Vagina (tissue), 2 donors: ENCODE results near the gene ANKFN1. TPM values are rescaled to one million over a fixed set of nuclear protein-coding genes. Genes with fewer than 3 reads are reported as not detected.

Experiments used
- DNase-seq, 2 donors: peaks; one replicate each; pipeline ENCODE4 v3.0.0-alpha.2; 2017; ENCODE audit errors: extremely low spot score in 2 of 2
- H3K27ac ChIP-seq: fragments of 200-600 bp; sonication (generic); one replicate; pipeline ENCODE4 v1.5.1; 2019
- H3K27me3 ChIP-seq: fragments of 200-600 bp; sonication (generic); one replicate; pipeline ENCODE4 v1.5.1; 2019
- H3K36me3 ChIP-seq, 2 donors: fragments of 200-600 bp; sonication (generic); one replicate each; pipeline ENCODE4 v1.5.1; 2017 to 2019
- H3K4me1 ChIP-seq: fragments of 200-600 bp; sonication (generic); one replicate; pipeline ENCODE4 v1.5.1; 2019
- H3K4me3 ChIP-seq, 2 donors: fragments of 200-600 bp; sonication (generic); 1 replicate in 1 of 2; 2 replicates in 1 of 2; pipeline ENCODE4 v1.5.1; 2016 to 2019
- H3K9me3 ChIP-seq: fragments of 200-600 bp; sonication (generic); one replicate; pipeline ENCODE4 v1.5.1; 2019
- CTCF ChIP-seq, 3 experiments: fragments of 450-650 bp in 2 of 3; fragments of 200-600 bp in 1 of 3; sonication (generic) in 1 of 3; IDR thresholded peaks; one replicate each; pipeline ENCODE4 v1.5.1; 2017 to 2019; ENCODE audit warnings: antibody characterized with exemption in 3 of 3, mild to moderate bottlenecking in 2 of 3, moderate library complexity in 2 of 3
- POLR2A ChIP-seq, 2 donors: fragments of 450-650 bp; IDR thresholded peaks; one replicate each; pipeline ENCODE4 v1.6.1; 2017; ENCODE audit warnings: antibody characterized with exemption in 2 of 2, mild to moderate bottlenecking in 2 of 2, moderate library complexity in 2 of 2
- POLR2AphosphoS5 ChIP-seq, 2 donors: sonication (generic); formaldehyde crosslinking; IDR thresholded peaks; one replicate each; pipeline ENCODE4 v1.9.0; 2017; ENCODE audit warnings: antibody characterized with exemption in 2 of 2, mild to moderate bottlenecking in 2 of 2, low read depth in 1 of 2; ENCODE audit not compliant: insufficient read depth in 1 of 2
- intact Hi-C: fragments of 100-400 bp; cut with DNase I; formaldehyde crosslinking; loops from one replicate; pipeline ENCODE4 v1.15.1; 2023
- total RNA-seq: library from RNA; depleted of rRNA; stranded (reverse); fragments of >200 nt; gene quantifications from one replicate; pipeline ENCODE4 v1.2.3, GENCODE V29; 2016

The ANKFN1 gene
- total RNA-seq, 1 donor from 2014 or later: 3.4 TPM

- Histone ChIP-seq H3K9me3 (no peaks in the 10 kb centered on the region), H3K27me3 (no peaks in the 10 kb centered on the region), H3K36me3 (no peaks in the 10 kb centered on the region), H3K4me3 (no peak overlapping the region), H3K27ac (no peak overlapping the region), H3K4me1 (no peaks in the 10 kb centered on the region)
- DNase-seq: no peak
- TF ChIP-seq POLR2AphosphoS5 (IDR thresholded peaks at IDR 0.05; ENCODE audit: insufficient read depth in 1 of 2, low read depth in 1 of 2) (no peak), POLR2A (IDR thresholded peaks at IDR 0.05) (no peak), CTCF (IDR thresholded peaks at IDR 0.05) (no peak)
- intact Hi-C loops: no loop called here
These were observed 205.4 kb downstream of the ANKFN1 start for GRCh38 chr17:56358651-56359050.

- DNase-seq: no peak
- Histone ChIP-seq H3K9me3 (no peaks in the 10 kb centered on the region), H3K4me3 (no peak overlapping the region), H3K27me3 (no peaks in the 10 kb centered on the region), H3K4me1 (no peaks in the 10 kb centered on the region), H3K27ac (no peak overlapping the region), H3K36me3 (no peaks in the 10 kb centered on the region)
- intact Hi-C loops: no loop called here
- TF ChIP-seq POLR2AphosphoS5 (IDR thresholded peaks at IDR 0.05; ENCODE audit: insufficient read depth in 1 of 2, low read depth in 1 of 2): no peak
- no peak for TF ChIP-seq CTCF (IDR thresholded peaks at IDR 0.05)
- TF ChIP-seq POLR2A (IDR thresholded peaks at IDR 0.05): no peak
These were observed 206.2 kb downstream of the ANKFN1 start for GRCh38 chr17:56359518-56359917.

DNA sequence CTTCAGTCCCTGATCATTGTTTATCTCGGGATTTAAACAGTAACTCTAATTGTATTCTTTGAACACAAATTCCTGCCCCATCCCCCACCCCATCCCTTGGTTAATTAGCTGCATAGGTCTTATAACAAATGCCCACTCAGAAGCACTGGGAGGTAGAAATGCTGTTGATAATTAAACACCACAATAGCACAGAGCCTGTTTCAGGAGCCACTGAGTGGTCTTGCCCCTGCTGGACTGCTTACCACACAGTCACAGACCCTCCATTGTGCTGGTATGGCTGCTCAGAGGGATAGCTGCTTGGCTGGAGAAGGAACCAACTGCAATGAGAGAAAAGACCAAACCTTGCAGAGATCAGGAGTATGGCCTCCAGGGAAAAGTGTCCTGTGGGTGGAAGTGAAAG, 214.1 kb downstream of the ANKFN1 start:
- intact Hi-C loops: no loop called here
- Histone ChIP-seq H3K27ac (no peak overlapping the region), H3K36me3 (no peaks in the 10 kb centered on the region), H3K4me1 (no peaks in the 10 kb centered on the region), H3K27me3 (no peaks in the 10 kb centered on the region), H3K9me3 (no peaks in the 10 kb centered on the region), H3K4me3 (no peak overlapping the region)
- TF ChIP-seq CTCF (IDR thresholded peaks at IDR 0.05) (no peak), POLR2AphosphoS5 (IDR thresholded peaks at IDR 0.05; ENCODE audit: insufficient read depth in 1 of 2, low read depth in 1 of 2) (no peak), POLR2A (IDR thresholded peaks at IDR 0.05) (no peak)
- DNase-seq: no peak

DNA sequence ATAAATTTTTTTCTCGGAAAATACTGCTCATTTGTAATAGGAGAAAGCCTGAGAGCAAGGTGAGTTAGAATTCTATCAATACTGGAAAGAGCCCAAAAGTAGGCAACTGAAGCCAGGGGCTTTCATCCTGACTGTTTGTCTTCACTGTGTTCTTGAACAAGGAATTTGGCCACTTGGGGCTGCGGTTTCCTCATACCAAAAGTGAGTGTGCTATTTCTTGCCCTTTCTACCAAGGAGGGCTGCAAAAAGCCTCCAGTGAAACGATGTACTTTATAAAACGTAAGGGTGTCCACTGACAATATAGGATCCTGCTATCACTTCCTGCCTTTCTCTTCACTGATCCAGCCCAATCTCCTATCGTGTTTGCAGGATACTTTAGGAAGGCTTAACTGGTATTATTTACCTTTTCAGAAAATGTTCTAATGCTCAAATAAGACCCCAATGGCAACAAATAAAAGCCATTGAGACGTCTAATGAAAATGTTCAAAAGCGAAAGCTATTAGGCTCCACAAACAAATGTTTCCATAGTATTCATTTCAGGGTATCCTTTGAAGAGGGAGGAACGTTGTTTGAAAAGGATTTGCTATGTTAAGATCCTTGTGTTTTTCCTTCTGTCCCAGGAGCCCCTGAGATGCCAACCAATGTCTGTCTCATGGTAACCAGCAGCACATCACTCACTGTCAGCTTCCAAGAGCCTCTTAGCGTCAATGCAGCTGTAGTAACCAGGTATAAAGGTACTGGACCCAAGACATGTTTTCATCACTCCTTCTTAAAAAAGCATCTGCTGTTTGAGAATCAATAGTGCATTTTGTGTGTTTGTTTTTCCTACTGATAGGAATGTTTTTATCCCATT, 220.9 kb downstream of the ANKFN1 start:
- Histone ChIP-seq H3K4me3 (no peak overlapping the region), H3K4me1 (no peaks in the 10 kb centered on the region), H3K27ac (no peak overlapping the region), H3K9me3 (no peaks in the 10 kb centered on the region), H3K27me3 (no peaks in the 10 kb centered on the region), H3K36me3 (no peaks in the 10 kb centered on the region)
- intact Hi-C loops: no loop called here
- TF ChIP-seq POLR2AphosphoS5 (IDR thresholded peaks at IDR 0.05; ENCODE audit: insufficient read depth in 1 of 2, low read depth in 1 of 2) (no peak), CTCF (IDR thresholded peaks at IDR 0.05) (no peak), POLR2A (IDR thresholded peaks at IDR 0.05) (no peak)
- DNase-seq: no peak

GRCh38 chr17:56389356-56389755, 236.1 kb downstream of the ANKFN1 start:
- H3K4me1 ChIP-seq: no peaks in the 10 kb centered on the region
- no peak for DNase-seq
- H3K4me3 ChIP-seq: no peak overlapping the region
- intact Hi-C loops: no loop called here
- H3K27me3 ChIP-seq: no peaks in the 10 kb centered on the region
- no peaks in the 10 kb centered on the region for H3K9me3 ChIP-seq
- TF ChIP-seq POLR2A (IDR thresholded peaks at IDR 0.05) (no peak), POLR2AphosphoS5 (IDR thresholded peaks at IDR 0.05; ENCODE audit: insufficient read depth in 1 of 2, low read depth in 1 of 2) (no peak), CTCF (IDR thresholded peaks at IDR 0.05) (no peak)
- H3K36me3 ChIP-seq: no peaks in the 10 kb centered on the region
- H3K27ac ChIP-seq: no peak overlapping the region
